Activated CD4-positive, CD25-positive, alpha-beta regulatory T cell treated with anti-CD3 and anti-CD28 coated beads, Interleukin-2, amount 50 U/mL, for 72 hours (primary cell): ENCODE data around the gene HPS1.

ENCODE experiments used
- DNase-seq: peaks from one replicate; pipeline ENCODE4 v3.0.0; 2021

The HPS1 gene

GRCh38 chr10:98411166-98411565 is 35.6 kb downstream of the HPS1 start:
- no peak for DNase-seq

GRCh38 chr10:98410759-98411158 is 36.0 kb downstream of the HPS1 start:
- no peak for DNase-seq

GRCh38 chr10:98410135-98410743 is 36.5 kb downstream of the HPS1 start:
- DNase-seq = no peak

GRCh38 chr10:98408799-98409198 is 37.9 kb downstream of the HPS1 start:
- no peak for DNase-seq

GRCh38 chr10:98407744-98408241 is 38.9 kb downstream of the HPS1 start:
- no peak for DNase-seq

- DNase-seq = no peak
Measured at GRCh38 chr10:98407017-98407743, 39.6 kb downstream of the HPS1 start.

GRCh38 chr10:98405422-98405821 is 41.3 kb downstream of the HPS1 start:
- no peak for DNase-seq

GRCh38 chr10:98404571-98405359 is 42.0 kb downstream of the HPS1 start:
- DNase-seq = no peak

GRCh38 chr10:98403812-98404504 is 42.8 kb downstream of the HPS1 start:
- no peak for DNase-seq

- no peak for DNase-seq
Measured at GRCh38 chr10:98402931-98403718, 43.6 kb downstream of the HPS1 start.

GRCh38 chr10:98402478-98402877 is 44.3 kb downstream of the HPS1 start:
- DNase-seq = no peak

- no peak for DNase-seq
Measured at GRCh38 chr10:98400482-98400881, 46.3 kb downstream of the HPS1 start.

- no peak for DNase-seq
Measured at GRCh38 chr10:98399784-98400183, 47.0 kb downstream of the HPS1 start.

- no peak for DNase-seq
Measured at GRCh38 chr10:98397089-98397600, 49.6 kb downstream of the HPS1 start.

- DNase-seq = no peak
Measured at GRCh38 chr10:98396096-98397063, 50.4 kb downstream of the HPS1 start.

- no peak for DNase-seq
Measured at GRCh38 chr10:98394851-98395440, 51.8 kb downstream of the HPS1 start.

- no peak for DNase-seq
Measured at GRCh38 chr10:98391578-98391991, 55.1 kb downstream of the HPS1 start.

- no peak for DNase-seq
Measured at GRCh38 chr10:98391065-98391464, 55.7 kb downstream of the HPS1 start.

GRCh38 chr10:98390406-98390805 is 56.3 kb downstream of the HPS1 start:
- DNase-seq = no peak

- no peak for DNase-seq
Measured at GRCh38 chr10:98389398-98389797, 57.3 kb downstream of the HPS1 start.
